OCI-LY3 (cell line): ENCODE measurements around the gene FRMD4A.

Source experiments
- CTCF ChIP-seq: fragments of 200-600, 300-600 bp; sonication (generic); IDR thresholded peaks from 2 replicates; pipeline ENCODE4 v1.5.1; 2014; ENCODE audit warnings: antibody characterized with exemption, low read length, low read depth
- EZH2phosphoT487 ChIP-seq: fragments of 200-600 bp; shearing (Covaris generic); IDR thresholded peaks from 2 replicates; pipeline ENCODE4 v1.6.1; 2018; ENCODE audit warnings: antibody characterized with exemption, mixed run types, low read depth

- TF ChIP-seq CTCF (no peak), EZH2phosphoT487 (no peak)
Measured at GRCh38 chr10:14244147-14244546, 86.6 kb downstream of the FRMD4A start.
